ENCODE results near the gene ADAMTS1.

ADAMTS1 gene

GRCh38 chr21:26837539-26837938, 7.7 kb downstream of the ADAMTS1 start (continued):
- no peak for TF ChIP-seq ZNF292 (tag by site-specific recombination; IDR thresholded peaks at IDR 0.05; ENCODE audit: borderline replicate concordance, low read depth)
- no peak for TF ChIP-seq ZBTB44 (tag by site-specific recombination; IDR thresholded peaks at IDR 0.05)
- TF ChIP-seq ZBTB17 (tag by site-specific recombination; IDR thresholded peaks at IDR 0.05): 0 out of 2 replicates have a peak, but pooled peaks have one; percentile 10
- TF ChIP-seq ZNF302 (tag by site-specific recombination; IDR thresholded peaks at IDR 0.05; ENCODE audit: low read depth): no peak
- TF ChIP-seq GFI1B (tag by site-specific recombination; IDR thresholded peaks at IDR 0.05): no peak
- TF ChIP-seq ZNF248 (tag by site-specific recombination; IDR thresholded peaks at IDR 0.05): no peak
- no peak for TF ChIP-seq GLIS1 (tag by site-specific recombination; IDR thresholded peaks at IDR 0.05)
- no peak for TF ChIP-seq ZNF23 (tag by site-specific recombination; IDR thresholded peaks at IDR 0.05; ENCODE audit: borderline replicate concordance)
- TF ChIP-seq ZNF76 (tag by site-specific recombination; IDR thresholded peaks at IDR 0.05; ENCODE audit: borderline replicate concordance, low read depth): 0 out of 2 replicates have a peak, but pooled peaks have one; percentile 26

- Histone ChIP-seq H3K4me1 (ENCODE audit: control insufficient read depth, insufficient read depth, low read length) (peaks cover 15% of the 10 kb centered on the region; the same call in 1 of the 2 replicates), H3K4me3 (ENCODE audit: low read depth, low read length) (no peak overlapping the region), H3K27ac (ENCODE audit: extremely low read depth, low read depth, low read length) (no peak overlapping the region), H3K9me3 (ENCODE audit: control insufficient read depth, insufficient read depth, low read depth, low read length) (no peaks in the 10 kb centered on the region), H3K36me3 (ENCODE audit: control insufficient read depth in 2 of 2, insufficient read depth in 1 of 2, low read length in 2 of 2) (peaks cover 52 to 54% of the 10 kb centered on the region in 2 experiments)
- POLR2A ChIA-PET: interaction anchor here (1.9 kb wide), 1 partner anchor 8 kb away, joined by 17 read pairs; the partner anchor contains the start of gene ADAMTS1
- TF ChIP-seq ZNF792 (tag by site-specific recombination; IDR thresholded peaks at IDR 0.05): no peak
- peak; percentile 66; the same call in 1 of the 2 replicates for TF ChIP-seq ZNF600 (tag by site-specific recombination; IDR thresholded peaks at IDR 0.05)
- CTCF ChIA-PET: interaction anchor here (0.5 to 2.8 kb wide), 3 partner anchors 20 to 286 kb away, joined by 3 to 11 read pairs (median 3); no protein-coding TSS in a partner anchor
Observed at GRCh38 chr21:26836528-26836927, 8.7 kb downstream of the ADAMTS1 start.

GRCh38 chr21:26835714-26836265, 9.4 kb downstream of the ADAMTS1 start:
- Histone ChIP-seq H3K36me3 (ENCODE audit: control insufficient read depth in 2 of 2, insufficient read depth in 1 of 2, low read length in 2 of 2) (peaks cover 45 to 47% of the 10 kb centered on the region in 2 experiments), H3K4me1 (ENCODE audit: control insufficient read depth, insufficient read depth, low read length) (peaks cover 15% of the 10 kb centered on the region; the same call in 1 of the 2 replicates), H3K27ac (ENCODE audit: extremely low read depth, low read depth, low read length) (peak overlapping the region; percentile 16; the same call in 1 of the 2 replicates), H3K9me3 (ENCODE audit: control insufficient read depth, insufficient read depth, low read depth, low read length) (no peaks in the 10 kb centered on the region), H3K4me3 (ENCODE audit: low read depth, low read length) (no peak overlapping the region)
- CTCF ChIA-PET: interaction anchor here (0.5 to 2.8 kb wide), 6 partner anchors 8 to 287 kb away, joined by 3 to 11 read pairs (median 3); no protein-coding TSS in a partner anchor
- POLR2A ChIA-PET: interaction anchor here (1.9 kb wide), 1 partner anchor 9 kb away, joined by 17 read pairs; the partner anchor contains the start of gene ADAMTS1
- TF ChIP-seq HIC1 (tag by site-specific recombination; IDR thresholded peaks at IDR 0.05) (peak; percentile 87), GFI1B (tag by site-specific recombination; IDR thresholded peaks at IDR 0.05) (peak; percentile 5; the same call in 1 of the 2 replicates), ZNF777 (tag by site-specific recombination; IDR thresholded peaks at IDR 0.05; ENCODE audit: borderline replicate concordance) (no peak), PRDM4 (tag by site-specific recombination; IDR thresholded peaks at IDR 0.05) (0 out of 2 replicates have a peak, but pooled peaks have one; percentile 5), FEZF1 (tag by site-specific recombination; IDR thresholded peaks at IDR 0.05) (0 out of 2 replicates have a peak, but pooled peaks have one; percentile 30), ATF2 (tag by site-specific recombination; IDR thresholded peaks at IDR 0.05; ENCODE audit: low read depth) (peak; percentile 80), ZNF670 (tag by site-specific recombination; IDR thresholded peaks at IDR 0.05; ENCODE audit: low read depth) (no peak)

All from HEK293 (cell line).